ENCODE results near the gene CSTF3.
A peak's percentile ranks its signal among the peaks of the same experiment; 100 is the strongest.

CSTF3 gene

GRCh38 chr11:33040033-33040861, 121.0 kb downstream of the CSTF3 start:
- no peak for DNase-seq

- DNase-seq = peak; percentile 92
These were observed 121.8 kb downstream of the CSTF3 start, which contains the start of gene TCP11L1 for GRCh38 chr11:33039274-33040032. TCP11L1 (plus strand) TSS chr11:33039572; CDS start chr11:33043774, 4,202 bp downstream.

GRCh38 chr11:33035011-33035410, 126.3 kb downstream of the CSTF3 start:
- DNase-seq = no peak

Measured in NCI-H226 (cell line).